ENCODE data around the gene CPXM2. TPM values are rescaled to one million over a fixed set of nuclear protein-coding genes. Genes with fewer than 3 reads are reported as not detected.
A peak's percentile ranks its signal among the peaks of the same experiment; 100 is the strongest.

The CPXM2 gene
- not detected for total RNA-seq

DNA sequence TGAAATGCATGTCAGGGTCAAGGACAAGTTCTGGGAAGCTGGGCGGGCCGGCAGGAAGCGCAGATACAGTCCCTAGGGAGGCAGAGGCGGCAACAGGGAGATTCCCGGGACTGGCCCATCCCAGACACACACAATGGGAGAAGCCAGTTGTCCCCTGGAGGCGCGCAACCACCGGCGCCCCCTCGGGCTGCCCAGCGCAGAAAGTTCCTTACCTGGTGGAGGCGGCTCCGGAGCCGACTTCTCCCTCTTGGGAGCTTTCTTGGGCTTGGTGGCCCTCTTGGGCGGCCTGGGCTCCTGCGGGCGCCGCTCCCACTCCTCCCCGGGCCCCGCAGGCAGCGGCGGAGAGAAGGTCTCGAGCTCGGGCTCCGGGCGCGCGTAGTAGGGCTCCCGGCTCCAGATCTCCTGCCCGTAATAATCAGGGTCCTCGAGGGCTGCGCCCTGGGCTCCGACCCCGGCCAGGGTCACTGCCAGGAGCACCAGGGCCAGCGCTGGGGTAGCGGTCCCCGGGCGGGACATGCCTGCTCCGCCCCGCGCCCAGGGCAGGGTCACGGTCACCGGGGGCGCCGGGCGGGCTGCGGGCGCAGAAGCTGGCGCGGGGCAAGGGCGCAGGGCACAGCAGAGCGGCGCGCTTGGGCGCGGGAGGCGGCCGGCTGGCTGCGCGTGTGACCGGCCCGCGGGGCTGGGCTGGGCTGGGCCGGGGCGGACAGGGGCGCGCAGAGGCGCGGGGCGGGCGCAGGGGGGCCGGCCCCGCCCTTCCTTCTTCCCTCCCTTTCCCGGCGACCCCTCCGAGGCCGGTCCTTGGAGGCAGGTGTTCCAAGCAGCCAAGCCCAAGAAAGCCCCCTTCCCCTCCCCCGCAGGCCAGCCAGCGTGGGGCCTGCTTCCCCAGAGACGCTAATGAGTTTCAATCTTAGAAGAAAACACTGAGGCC, at the start of gene CPXM2:
CPXM2 (minus strand) TSS at position 664 of the 928 bp plus-strand sequence; CDS start at position 516, 148 bp downstream.
- H3K9me3 Mint-ChIP-seq, result no peaks in the 10 kb centered on the region
- H3K27me3 Mint-ChIP-seq, result peaks cover 18% of the 10 kb centered on the region
- CTCF ChIA-PET, result no interaction called here
- intact Hi-C loops (cut with micrococcal nuclease), result no loop called here
- no peaks in the 10 kb centered on the region for H3K4me1 Mint-ChIP-seq (ENCODE audit: low read depth)
- H3K4me3 Mint-ChIP-seq, result no peak within 1 kb of the TSS
- POLR2A ChIA-PET, result no interaction called here
- DNase-seq, result no peak
- no peaks in the 10 kb centered on the region for H3K36me3 Mint-ChIP-seq
- no peak within 1 kb of the TSS for H3K27ac Mint-ChIP-seq

GRCh38 chr10:123939591-123939990, 48.0 kb upstream of the CPXM2 start:
- no peaks in the 10 kb centered on the region for H3K36me3 Mint-ChIP-seq
- no peaks in the 10 kb centered on the region for H3K27me3 Mint-ChIP-seq
- H3K27ac Mint-ChIP-seq, result no peak overlapping the region
- intact Hi-C loops (cut with micrococcal nuclease), result no loop called here
- ChIA-PET CTCF (no interaction called here), POLR2A (no interaction called here)
- H3K9me3 Mint-ChIP-seq, result no peaks in the 10 kb centered on the region
- no peaks in the 10 kb centered on the region for H3K4me1 Mint-ChIP-seq (ENCODE audit: low read depth)
- H3K4me3 Mint-ChIP-seq, result no peak overlapping the region
- DNase-seq, result no peak

DNA sequence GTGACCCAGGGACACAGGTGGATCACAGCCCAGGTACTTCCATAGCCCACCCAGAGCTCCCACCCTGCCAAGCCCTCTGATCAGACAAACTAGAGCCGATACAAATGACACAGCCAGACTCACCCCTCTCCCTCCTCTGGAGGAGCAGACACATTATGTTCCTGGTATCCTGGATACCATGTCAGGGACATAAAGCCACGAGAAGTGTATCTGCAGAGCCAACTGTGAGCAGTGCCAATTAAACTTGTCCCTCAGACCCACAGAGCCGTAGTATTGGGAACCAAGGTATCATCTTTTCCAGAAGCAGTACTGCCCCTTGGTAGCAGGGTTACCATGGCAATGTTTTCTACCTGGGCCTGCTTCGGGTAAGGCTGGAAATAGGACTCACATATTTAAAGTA, 47.3 kb upstream of the CPXM2 start:
- Mint-ChIP-seq H3K36me3 (no peaks in the 10 kb centered on the region), H3K4me1 (ENCODE audit: low read depth) (no peaks in the 10 kb centered on the region), H3K9me3 (no peaks in the 10 kb centered on the region), H3K4me3 (no peak overlapping the region), H3K27me3 (no peaks in the 10 kb centered on the region), H3K27ac (no peak overlapping the region)
- ChIA-PET POLR2A (no interaction called here), CTCF (no interaction called here)
- intact Hi-C loops (cut with micrococcal nuclease), result no loop called here
- no peak for DNase-seq

GRCh38 chr10:123936426-123936825, 44.8 kb upstream of the CPXM2 start:
- Mint-ChIP-seq H3K27me3 (no peaks in the 10 kb centered on the region), H3K27ac (no peak overlapping the region), H3K4me1 (ENCODE audit: low read depth) (no peaks in the 10 kb centered on the region), H3K9me3 (peaks cover under 1% of the 10 kb centered on the region), H3K4me3 (no peak overlapping the region), H3K36me3 (no peaks in the 10 kb centered on the region)
- CTCF ChIA-PET, result no interaction called here
- POLR2A ChIA-PET, result no interaction called here
- intact Hi-C loops (cut with micrococcal nuclease), result no loop called here
- DNase-seq, result no peak

DNA sequence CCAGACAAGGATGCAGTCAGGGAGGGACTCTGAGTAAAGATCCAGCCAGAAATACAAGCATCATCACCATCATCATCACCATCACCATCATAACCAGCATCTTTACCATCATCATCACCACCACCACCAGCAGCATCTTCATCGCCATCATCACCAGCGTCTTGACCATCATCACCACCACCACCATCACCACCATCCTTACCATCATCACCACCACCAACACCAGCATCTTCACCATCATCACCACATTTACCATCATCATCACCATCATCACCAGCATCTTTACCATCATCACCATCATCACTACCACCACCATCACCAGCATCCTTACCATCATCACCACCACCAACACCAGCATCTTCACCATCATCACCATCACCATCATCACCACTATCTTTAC, 44.1 kb upstream of the CPXM2 start:
- CTCF ChIA-PET, result no interaction called here
- H3K36me3 Mint-ChIP-seq, result no peaks in the 10 kb centered on the region

GRCh38 chr10:123934846-123935245, 43.2 kb upstream of the CPXM2 start:
- intact Hi-C loops (cut with micrococcal nuclease), result no loop called here
- ChIA-PET POLR2A (no interaction called here), CTCF (no interaction called here)
- Mint-ChIP-seq H3K4me1 (ENCODE audit: low read depth) (no peaks in the 10 kb centered on the region), H3K4me3 (no peak overlapping the region), H3K36me3 (no peaks in the 10 kb centered on the region), H3K27ac (no peak overlapping the region), H3K27me3 (no peaks in the 10 kb centered on the region), H3K9me3 (peaks cover 11% of the 10 kb centered on the region)
- no peak for DNase-seq

More for the DNA sequence above, 44.1 kb upstream of the CPXM2 start:
- H3K27ac Mint-ChIP-seq, result no peak overlapping the region
- no peak for DNase-seq
- H3K4me3 Mint-ChIP-seq, result no peak overlapping the region
- H3K27me3 Mint-ChIP-seq, result no peaks in the 10 kb centered on the region
- H3K9me3 Mint-ChIP-seq, result peaks cover 7% of the 10 kb centered on the region
- intact Hi-C loops (cut with micrococcal nuclease), result no loop called here
- no peaks in the 10 kb centered on the region for H3K4me1 Mint-ChIP-seq (ENCODE audit: low read depth)
- POLR2A ChIA-PET, result no interaction called here

DNA sequence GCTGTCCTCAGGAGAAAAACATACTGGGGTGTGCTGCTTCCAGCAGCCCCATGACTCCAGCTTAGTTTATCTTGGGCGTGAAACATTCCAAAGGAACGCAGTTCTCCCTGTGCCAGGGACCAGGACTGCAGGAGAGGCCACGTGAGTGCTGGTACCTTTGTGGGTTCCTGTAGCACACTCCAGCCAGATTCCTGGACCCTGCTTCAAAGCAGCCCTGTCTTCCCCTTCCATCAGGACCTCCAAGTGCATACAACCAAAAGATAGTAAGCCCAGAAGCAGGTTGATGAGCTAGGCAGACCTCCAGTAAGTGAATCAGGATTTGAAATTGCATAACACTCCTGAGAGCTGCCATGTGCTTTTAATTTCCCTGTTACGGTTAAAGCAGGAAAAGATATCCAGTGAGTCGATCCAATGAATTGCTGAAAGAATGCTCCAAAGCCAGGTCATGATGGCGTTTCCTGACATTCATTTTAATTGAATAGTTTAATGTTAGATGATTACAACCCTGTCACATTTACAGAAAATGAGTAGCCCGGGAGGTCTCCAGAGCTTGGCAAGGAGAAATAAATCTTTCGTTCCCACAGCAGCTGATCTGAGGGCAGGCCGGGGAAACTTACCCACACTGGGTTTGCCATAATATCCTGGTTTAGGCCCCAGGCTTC, 38.9 kb upstream of the CPXM2 start:
- intact Hi-C loops (cut with micrococcal nuclease), result no loop called here
- no peak for DNase-seq
- Mint-ChIP-seq H3K9me3 (peaks cover 18% of the 10 kb centered on the region), H3K27me3 (peaks cover 14% of the 10 kb centered on the region), H3K4me1 (ENCODE audit: low read depth) (peaks cover 2% of the 10 kb centered on the region), H3K36me3 (no peaks in the 10 kb centered on the region), H3K27ac (no peak overlapping the region), H3K4me3 (no peak overlapping the region)
- POLR2A ChIA-PET, result no interaction called here
- CTCF ChIA-PET, result no interaction called here

DNA sequence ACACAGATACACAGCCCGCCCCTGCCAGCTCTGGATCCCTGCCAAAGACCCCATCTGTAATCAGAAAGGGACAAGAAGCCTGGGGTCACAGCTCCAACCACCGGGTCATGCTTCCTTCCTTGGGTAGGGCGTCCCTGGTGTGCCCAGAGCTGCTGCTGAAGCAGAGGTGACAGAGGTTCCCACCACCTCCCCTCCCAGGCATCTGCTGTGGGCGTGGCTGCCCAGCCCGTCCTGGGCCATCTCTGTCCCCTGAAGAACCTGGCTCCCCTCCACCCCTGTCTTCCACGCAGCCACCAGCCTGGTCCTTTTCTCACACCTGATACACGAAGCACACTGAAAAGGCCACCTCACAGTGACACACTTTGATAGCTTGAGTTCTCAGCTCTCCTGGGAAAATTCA, 38.2 kb upstream of the CPXM2 start:
- Mint-ChIP-seq H3K27ac (no peak overlapping the region), H3K4me3 (no peak overlapping the region), H3K4me1 (ENCODE audit: low read depth) (peaks cover 2% of the 10 kb centered on the region), H3K27me3 (peaks cover 14% of the 10 kb centered on the region), H3K36me3 (no peaks in the 10 kb centered on the region), H3K9me3 (peaks cover 18% of the 10 kb centered on the region)
- no peak for DNase-seq
- intact Hi-C loops (cut with micrococcal nuclease), result no loop called here
- POLR2A ChIA-PET, result no interaction called here
- CTCF ChIA-PET, result no interaction called here

- H3K4me1 Mint-ChIP-seq (ENCODE audit: low read depth), result peaks cover 2% of the 10 kb centered on the region
- POLR2A ChIA-PET, result no interaction called here
Measured at GRCh38 chr10:123928427-123928826, 36.8 kb upstream of the CPXM2 start.

DNA sequence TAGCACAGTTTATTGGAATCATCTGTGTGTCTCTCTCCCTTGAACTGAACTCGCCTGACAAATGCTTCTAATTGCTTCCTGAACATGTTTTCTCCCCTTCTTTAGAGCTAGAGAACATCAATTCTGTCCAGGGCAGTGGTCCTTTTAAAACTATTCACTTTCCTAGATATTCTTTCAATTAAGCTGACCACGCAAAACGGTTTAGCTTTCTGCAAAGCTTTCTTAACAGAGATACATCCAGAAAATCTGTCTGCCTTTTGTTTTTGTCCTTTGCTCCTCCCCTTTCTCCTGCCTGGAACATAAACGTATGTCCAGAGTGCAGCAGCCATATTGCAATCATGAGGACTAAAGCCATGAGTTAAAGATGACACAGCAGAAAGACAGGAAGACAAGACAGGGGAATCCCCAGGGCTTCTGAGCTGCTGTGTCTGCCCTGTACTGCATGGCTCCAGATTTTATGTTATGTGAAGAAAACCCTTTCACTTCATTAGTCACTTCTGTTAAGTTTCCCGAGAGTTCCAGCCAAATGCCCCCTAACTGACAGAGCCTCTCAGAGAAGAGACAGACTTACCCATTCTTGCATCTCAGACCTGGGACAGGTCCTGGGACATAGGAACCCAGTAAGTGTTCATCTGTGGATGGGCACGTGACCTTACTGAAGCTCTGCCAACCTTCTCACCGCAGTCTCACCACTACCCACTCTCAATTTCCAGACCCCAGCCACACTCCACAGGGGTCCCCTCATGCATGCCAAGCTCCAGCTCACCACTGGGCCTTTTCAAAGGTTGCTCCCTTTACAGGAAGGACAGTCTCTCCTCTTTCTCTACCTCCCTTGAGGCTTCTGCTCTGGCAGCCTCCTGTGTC, 35.0 kb upstream of the CPXM2 start:
- POLR2A ChIA-PET, result no interaction called here
- H3K36me3 Mint-ChIP-seq, result no peaks in the 10 kb centered on the region
- H3K27ac Mint-ChIP-seq, result peak overlapping the region; percentile 9
- intact Hi-C loops (cut with micrococcal nuclease), result no loop called here
- CTCF ChIA-PET, result no interaction called here
- peaks cover 21% of the 10 kb centered on the region for H3K27me3 Mint-ChIP-seq
- DNase-seq, result peak; percentile 15
- no peak overlapping the region for H3K4me3 Mint-ChIP-seq
- H3K4me1 Mint-ChIP-seq (ENCODE audit: low read depth), result peaks cover 2% of the 10 kb centered on the region
- peaks cover 20% of the 10 kb centered on the region for H3K9me3 Mint-ChIP-seq

More at GRCh38 chr10:123928427-123928826, 36.8 kb upstream of the CPXM2 start:
- no peak for DNase-seq
- CTCF ChIA-PET, result no interaction called here
- Mint-ChIP-seq H3K9me3 (peaks cover 18% of the 10 kb centered on the region), H3K27ac (no peak overlapping the region), H3K4me3 (no peak overlapping the region), H3K36me3 (no peaks in the 10 kb centered on the region), H3K27me3 (peaks cover 14% of the 10 kb centered on the region)
- intact Hi-C loops (cut with micrococcal nuclease), result no loop called here

- DNase-seq, result no peak
- Mint-ChIP-seq H3K9me3 (peaks cover 19% of the 10 kb centered on the region), H3K4me1 (ENCODE audit: low read depth) (peaks cover 1% of the 10 kb centered on the region), H3K36me3 (no peaks in the 10 kb centered on the region), H3K4me3 (no peak overlapping the region), H3K27me3 (peaks cover 16% of the 10 kb centered on the region), H3K27ac (no peak overlapping the region)
- intact Hi-C loops (cut with micrococcal nuclease), result no loop called here
- CTCF ChIA-PET, result no interaction called here
- POLR2A ChIA-PET, result no interaction called here
Measured at GRCh38 chr10:123922126-123922525, 30.5 kb upstream of the CPXM2 start.

DNA sequence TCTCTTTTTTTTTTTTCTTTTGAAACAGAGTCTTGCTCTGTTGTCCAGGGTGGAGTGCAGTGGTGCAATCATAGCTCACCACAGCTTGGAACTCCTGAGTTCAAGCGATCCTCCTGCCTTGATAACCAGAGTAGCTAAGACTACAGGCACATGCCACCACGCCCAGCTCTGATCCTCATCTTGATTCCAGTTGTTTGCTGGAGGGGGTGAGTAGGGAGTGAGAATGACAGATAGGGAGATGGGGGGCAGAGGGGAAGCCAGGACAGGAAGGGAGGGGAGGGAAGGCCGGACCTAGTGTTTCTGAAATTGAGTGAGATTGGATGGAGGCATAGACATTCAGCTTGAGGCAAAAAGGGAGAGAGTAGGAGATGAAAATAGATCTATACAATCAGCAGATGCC, 25.2 kb upstream of the CPXM2 start:
- CTCF ChIA-PET, result no interaction called here

More for the DNA sequence above, 25.2 kb upstream of the CPXM2 start:
- Mint-ChIP-seq H3K4me3 (no peak overlapping the region), H3K27ac (no peak overlapping the region), H3K9me3 (peaks cover 17% of the 10 kb centered on the region), H3K27me3 (peaks cover 10% of the 10 kb centered on the region), H3K36me3 (no peaks in the 10 kb centered on the region), H3K4me1 (ENCODE audit: low read depth) (no peaks in the 10 kb centered on the region)
- intact Hi-C loops (cut with micrococcal nuclease), result no loop called here
- DNase-seq, result no peak
- POLR2A ChIA-PET, result no interaction called here

Data from activated CD4-positive, alpha-beta memory T cell treated with anti-CD3 and anti-CD28 coated beads for 36 hours (primary cell).